SKM-1 treated with dmso at 0.1 percent for 144 hours (cell line): ENCODE measurements around the gene CDADC1.
"Not testable (repeated sequence)": the region's sequence is repeated elsewhere in the genome, so short reads cannot be mapped to it uniquely, and the experiment has no call there.

Experiments
- DNase-seq: peaks from one replicate; lab custom pipeline; 2025; ENCODE audit not compliant: unreplicated experiment; lab: John Stamatoyannopoulos, UW

The CDADC1 gene

DNA sequence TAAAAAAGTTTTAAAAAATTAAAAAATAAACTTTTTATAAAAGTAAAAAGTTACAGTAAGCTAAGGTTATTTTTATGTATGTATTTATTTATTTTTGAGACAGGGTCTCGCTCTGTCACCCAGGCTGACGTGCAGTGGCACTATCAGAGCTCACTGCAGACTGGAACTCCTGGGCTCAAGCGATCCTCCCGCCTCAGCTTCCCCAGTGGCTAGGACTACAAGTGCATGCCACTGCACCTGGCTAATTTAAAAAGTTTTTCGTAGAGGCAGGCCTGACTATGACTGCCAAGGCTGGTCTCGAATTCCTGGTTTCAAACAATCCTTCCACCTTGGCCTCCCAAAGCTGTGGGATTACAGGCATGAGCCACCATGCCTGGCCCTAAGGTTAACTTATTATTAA, 64.1 kb downstream of the CDADC1 start:
- DNase-seq: no peak

DNA sequence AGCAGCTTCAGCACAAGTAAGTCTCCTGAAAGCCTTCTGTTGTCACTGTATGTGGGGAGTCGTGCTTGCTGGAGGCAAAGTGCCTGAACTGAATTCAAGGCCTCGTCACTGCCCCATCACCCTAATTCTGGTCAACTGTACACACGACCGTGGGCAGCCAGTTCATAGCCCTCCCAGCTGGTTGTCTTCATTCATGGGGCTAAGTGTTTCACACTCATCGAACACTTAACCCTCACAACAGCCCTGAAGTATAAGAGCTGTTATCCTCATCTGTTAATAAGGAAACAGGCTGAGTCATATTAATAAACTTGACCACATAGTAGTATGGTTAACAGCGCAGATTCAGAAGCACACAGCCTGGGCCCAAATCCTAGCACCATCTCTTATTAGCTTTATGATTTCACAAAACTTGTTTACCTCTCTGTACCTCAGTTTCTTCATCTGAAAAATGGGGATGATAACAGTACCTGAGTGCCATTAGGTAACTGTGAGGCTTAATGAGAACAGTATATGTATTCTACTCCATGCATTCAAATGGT, 66.7 kb downstream of the CDADC1 start:
- DNase-seq: no peak

DNA sequence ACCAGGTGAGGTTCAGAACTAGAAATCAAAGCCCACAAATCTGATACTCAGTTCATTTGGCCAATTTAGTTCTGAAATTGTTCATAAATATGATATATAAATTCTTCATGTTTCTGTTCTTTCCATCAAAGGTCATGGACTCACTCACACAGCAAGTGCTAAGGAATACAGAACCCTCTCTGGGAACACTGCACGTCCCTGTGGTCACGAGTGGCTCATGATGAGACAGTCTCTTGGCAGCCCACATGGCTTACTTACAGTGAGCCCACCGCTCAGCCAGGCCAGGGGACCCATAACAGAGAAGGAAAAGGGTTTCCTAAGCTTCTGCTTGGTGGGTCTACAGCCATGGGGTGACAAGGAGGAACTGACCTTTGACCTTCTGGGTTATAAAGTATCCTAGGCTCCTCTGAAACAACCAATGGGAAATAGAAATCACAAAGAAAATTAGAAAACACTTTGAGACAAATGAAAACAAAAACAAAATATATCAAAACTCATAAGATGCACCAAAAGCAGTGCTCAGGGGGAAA, 67.4 kb downstream of the CDADC1 start:
- no peak for DNase-seq

DNA sequence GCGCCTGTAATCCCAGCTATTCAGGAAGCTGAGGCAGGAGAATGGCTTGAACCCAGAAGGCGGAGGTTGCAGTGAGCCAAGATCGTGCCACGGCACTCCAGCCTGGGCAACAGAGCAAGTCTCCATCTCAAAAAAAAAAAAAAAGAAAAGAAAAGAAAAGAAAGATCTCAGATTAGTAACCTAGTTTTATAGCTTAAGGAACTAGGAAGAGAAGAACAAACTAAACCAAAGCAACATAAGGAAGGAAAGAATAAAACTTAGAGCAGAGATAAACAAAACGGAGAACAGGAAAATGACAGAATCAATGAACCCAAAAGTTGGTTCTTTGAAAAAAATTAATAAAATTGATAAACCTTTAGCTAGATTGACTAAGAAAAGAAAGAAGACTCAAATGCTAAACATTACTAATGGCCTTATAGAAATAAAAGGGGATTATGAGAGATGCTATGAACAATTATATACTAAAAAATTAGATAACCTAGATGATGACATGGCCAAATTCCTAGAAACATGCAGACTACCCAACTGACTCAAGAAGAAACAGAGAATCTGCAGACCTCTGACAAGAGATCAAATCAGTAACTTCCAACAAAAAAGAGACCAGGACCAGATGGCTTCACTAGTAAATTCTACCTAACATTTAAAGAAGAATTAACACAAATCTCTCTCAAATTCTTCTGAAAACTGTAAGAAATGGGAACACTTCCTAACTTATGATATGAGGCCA, 68.2 kb downstream of the CDADC1 start:
- DNase-seq: no peak

DNA sequence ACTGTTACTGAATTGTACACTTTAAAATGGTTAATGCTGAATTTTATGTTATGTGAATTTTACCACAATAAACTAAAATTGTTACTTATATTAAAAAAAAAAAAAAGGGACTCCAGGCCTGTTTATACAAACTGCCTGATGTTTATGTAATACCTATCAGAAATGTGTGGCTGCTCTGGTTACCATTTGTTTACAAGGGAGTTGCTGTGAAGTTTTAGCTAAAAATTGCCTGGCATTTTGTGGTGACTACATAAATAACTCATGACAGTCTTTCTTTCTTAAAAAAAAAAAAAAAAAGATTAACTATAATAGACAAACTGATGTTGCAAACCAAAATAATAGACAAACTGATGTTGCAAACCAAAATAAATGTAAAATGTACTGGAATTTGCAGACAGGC, 71.8 kb downstream of the CDADC1 start:
- DNase-seq: no peak

DNA sequence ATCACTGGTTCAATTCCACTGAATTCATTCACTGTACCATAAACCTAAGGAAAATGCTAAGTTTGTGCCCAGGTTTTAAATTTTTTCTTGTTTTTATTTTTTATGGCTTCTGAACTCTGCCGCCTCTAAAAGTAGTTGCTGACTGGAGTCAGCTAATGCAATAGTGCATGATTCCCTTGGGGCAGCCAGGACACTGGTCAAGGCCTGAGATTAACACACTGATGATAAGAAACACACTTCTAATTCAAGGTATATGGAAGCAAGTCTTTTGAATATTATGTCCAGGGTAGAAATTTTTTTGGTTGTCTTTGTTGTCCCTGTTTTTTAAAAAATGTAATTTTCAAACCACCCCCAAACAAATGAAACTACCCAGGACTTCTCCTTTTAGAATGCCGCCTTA, 72.2 kb downstream of the CDADC1 start:
- DNase-seq: no peak

DNA sequence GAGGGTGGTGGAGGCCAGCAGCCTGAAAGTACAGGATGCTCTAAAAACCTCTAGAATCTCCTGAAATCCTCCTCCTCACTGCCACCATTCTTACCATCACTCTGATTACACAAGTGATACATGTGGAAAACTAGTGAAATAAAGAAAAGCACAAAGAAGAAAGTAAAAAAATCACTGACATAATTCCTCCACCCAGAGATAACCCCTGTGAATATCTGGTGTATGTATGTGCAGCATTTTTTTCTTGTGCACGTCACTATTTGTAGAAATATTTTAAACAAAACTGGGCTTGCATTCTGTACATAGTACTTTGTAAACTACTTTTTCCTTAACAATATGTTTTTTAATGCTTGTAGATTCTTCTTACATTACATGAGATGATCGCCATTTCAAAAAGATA, 73.2 kb downstream of the CDADC1 start:
- DNase-seq: no peak

DNA sequence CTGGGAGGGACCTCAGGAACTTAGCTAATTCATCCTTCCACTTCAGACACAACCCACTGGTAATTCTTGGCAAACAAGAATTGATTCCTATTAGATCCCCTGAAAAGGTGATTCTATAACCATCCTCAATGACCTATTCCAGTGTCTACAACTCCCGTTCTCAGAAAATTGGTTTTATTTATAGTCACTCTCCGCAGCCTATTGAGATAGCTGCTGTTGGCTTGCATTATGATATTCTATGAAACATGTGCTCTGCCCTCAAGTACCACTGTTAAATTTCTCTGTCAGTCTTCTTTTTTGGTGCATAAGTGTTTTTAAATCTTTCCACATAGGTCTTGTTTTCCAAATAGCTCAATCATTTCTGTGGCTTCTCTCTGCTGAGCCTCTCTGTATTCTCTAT, 75.0 kb downstream of the CDADC1 start:
- DNase-seq: no peak

DNA sequence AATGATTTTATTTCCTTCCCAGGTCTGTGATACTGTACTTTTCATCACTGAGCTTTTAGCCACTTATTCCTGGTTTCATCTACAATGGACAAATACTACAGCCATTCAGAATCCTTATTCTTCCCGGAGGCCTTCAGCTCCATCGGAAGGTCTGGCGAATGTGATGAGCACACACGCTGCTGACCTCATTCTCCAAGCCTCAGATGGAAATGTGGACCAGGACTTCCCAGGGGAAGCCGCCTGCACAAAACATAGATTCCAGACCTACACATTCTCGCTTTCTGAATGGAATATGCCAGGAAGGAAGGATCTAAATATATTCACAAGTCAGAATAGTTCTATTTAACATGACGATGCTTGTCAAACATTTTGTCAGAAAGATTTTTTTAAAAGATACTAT, 75.6 kb downstream of the CDADC1 start:
- no peak for DNase-seq

DNA sequence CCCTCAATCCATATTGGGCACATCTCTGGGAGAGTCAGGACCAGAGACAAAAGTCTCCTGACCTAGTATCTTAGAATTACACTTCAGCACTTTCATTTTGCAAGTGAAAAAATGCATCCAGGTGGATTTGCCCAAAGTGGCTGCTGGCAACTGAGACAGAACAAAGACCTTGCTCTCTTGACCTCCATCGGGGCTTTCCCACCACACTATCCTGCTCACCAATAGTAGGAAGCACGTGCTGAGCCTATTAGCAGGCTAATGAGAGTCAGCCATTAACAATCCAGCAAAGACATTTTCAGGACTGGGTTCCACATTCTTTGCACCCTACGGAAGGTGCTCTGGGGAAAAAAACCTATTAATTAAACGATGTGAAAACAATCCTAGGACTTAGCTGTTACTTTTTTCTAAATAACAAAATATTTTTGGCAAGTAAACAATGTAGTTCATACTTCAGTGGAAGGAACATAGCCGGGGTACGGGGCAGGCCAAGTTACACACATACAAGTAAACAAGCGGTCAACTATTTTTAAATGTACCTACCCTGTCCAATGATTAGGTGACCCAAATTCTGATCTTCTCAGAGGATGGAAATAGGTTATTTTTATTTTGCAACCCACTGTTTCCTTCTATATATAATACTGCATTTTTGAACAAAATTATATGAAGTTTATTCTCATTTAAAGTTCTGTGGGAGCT, 78.6 kb downstream of the CDADC1 start:
- no peak for DNase-seq

DNA sequence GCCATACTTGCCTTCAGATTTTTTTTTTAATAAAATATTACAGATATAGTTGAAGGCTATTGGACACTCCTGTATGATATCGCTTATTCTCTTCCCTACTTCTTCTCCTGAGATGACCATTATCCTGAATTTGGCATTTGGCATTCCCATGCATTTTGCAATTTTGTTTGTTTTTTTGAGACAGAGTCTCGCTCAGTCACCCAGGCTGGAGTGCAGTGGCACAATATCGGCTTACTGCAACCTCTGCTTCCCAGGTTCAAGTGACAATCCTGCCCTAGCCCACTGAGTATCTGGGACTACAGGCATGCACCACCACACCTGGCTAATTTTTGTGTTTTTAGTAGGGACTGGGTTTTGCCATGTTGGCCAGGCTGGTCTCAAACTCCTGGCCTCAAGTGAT, 79.4 kb downstream of the CDADC1 start:
- not testable (repeated sequence) for DNase-seq

DNA sequence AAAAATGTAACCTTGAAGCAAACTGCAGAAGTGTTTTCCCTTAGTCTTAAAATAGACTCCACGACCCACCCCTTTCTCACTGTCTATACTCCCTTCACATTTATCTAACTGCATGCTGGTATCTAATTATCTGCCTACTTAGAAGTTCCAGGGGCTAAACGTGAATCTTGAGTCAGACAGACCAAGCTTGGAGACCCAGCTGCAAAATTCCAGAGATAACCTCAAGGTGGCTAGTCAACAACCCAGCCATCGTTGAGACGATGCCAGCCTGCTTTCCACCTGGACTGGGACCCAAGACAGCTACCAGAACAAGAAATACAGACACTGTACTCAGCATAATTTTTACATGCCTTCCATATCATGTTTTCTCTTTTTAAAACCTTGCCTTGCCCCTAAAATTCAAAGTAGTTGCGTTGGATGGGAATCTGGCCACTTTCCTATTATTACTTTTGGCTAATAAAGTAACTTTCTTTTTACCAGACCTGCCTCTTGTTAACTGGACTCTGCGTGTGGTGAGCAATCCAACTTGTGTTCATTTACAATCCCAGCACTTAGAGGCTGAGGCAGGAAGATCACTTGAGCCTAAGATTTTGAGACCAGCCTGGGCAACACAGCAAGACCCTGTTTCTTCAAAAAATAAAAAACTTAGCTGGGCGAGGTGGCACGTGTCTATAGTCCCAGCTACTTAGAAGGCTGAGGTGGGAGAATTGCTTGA, 82.3 kb downstream of the CDADC1 start:
- DNase-seq: no peak

DNA sequence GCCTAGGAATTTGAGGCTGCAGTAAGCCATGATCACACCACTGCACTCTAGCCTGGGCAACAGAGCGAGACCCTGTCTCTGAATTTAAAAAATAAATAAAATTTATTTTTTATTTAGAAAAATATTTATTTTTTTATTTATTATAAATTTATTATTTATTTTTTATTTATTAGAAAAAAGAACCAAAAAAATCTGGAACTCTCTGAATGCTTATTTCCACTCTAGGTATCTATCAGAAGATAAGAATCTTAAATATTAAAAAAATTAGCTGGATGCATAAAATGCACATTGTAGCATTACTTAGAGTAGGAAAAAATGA, 82.8 kb downstream of the CDADC1 start:
- no peak for DNase-seq

DNA sequence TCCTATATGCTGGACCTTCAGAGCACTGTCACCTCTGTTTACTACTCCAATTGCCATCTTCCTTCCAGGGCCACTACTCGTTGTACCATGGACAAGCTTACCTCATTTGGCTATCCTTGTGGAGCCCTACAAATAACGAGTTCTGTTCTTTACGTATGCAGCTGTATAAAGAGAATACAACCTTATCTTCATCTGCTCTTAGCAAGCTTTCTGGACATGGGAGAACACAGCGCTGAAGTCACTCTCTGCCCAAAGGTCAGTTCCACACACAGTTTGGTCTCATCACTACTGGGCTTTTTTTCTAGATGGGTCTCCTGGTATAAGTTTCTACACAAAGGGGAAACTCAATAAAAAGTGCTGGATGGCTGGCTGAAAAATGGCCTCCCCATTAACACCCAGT, 88.9 kb downstream of the CDADC1 start:
- no peak for DNase-seq

DNA sequence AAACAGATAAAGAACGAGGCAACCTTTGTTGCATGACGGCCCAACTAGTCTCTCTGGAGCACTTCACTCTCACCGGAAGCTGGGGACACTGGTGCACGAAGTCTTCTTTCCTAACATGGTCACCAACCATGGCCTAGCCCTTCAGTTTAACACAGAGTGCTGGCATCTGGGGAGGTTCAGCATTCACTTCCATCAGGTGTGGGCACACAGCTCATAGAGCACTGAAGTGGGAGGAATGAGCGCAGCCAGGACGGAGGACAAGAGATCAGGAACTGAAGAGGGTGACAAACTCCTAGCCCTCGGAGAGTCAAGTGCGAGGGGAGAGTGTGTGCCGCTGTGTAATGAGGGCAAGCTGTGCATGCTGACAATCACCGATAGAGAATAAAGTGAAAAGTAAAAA, 92.4 kb downstream of the CDADC1 start:
- DNase-seq: no peak

DNA sequence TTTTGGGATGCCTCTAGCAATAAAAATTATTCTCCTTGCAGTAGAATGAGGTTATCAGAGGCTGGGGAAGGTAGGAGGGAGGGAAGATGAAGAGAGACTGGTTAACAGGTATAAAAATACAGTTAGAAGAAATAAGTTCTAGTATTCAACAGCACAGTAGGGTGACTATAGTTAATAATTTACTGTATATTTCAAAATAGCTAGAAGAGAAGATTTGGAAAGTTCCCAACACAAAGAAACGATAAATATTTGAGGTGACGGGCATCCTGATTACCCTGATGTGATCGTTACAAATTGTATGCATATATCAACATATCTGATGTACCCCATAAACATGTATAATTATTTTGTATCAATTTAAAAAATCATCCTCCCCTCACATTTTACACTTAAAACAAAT, 93.8 kb downstream of the CDADC1 start:
- no peak for DNase-seq

DNA sequence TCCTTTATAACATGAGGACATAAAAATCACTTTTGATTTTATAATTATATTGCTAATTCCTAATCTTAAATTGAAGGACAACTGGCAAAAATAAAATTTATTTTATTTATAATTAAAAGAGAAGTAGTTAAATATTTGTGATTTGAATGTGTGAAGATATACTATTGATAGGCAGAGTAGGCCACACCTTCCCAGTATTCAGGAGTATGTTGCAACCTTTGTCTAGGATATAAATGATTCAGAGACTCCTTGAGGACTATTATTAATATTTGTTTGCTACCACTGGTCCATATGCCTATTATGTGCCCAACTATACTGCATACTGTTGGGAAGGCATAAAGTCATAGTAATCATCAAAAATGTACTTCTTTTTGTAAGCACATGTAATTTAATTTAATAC, 94.2 kb downstream of the CDADC1 start:
- no peak for DNase-seq

DNA sequence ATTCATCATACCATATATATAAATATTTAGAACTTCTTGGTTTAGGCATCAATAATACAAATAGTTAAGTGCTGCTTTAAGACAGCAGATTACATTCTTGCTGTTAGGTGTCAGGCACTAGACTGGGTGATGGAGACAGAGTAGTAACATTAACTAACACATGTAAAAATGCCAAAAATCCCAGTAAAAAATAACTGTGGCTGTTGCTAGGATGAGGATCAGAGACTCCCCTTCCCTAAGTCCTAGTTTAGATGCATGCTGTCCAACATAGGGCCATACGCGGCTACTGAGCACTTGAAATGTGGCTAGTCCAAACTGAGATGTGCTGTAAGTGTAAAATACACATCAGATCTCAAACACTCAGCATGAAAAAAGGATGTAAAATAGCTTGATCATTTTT, 94.7 kb downstream of the CDADC1 start:
- no peak for DNase-seq
